ENCODE data around the gene ASB9. TPM values are rescaled to one million over a fixed set of nuclear protein-coding genes. Genes with fewer than 3 reads are reported as not detected.

Gene ASB9
- total RNA-seq, 2 donors from 2014 or later, result 0.95 to 1.9 TPM

GRCh38 chrX:15245896-15246295 is 24.0 kb downstream of the ASB9 start:
- ATAC-seq (no peak), DNase-seq (no peak)
- intact Hi-C loops (cut with DNase I, micrococcal nuclease), result no loop called here

- no peak for ATAC-seq
Observed at GRCh38 chrX:15244421-15244820, 25.5 kb downstream of the ASB9 start.

GRCh38 chrX:15242899-15243555 is 26.9 kb downstream of the ASB9 start:
- intact Hi-C loops (cut with DNase I, micrococcal nuclease), result no loop called here
- DNase-seq (peak in 1 of 2 donors; percentile 56), ATAC-seq (peak; percentile 72)

More at GRCh38 chrX:15244421-15244820, 25.5 kb downstream of the ASB9 start:
- DNase-seq, result no peak
- intact Hi-C loops (cut with DNase I, micrococcal nuclease), result no loop called here

- ATAC-seq (peak; percentile 55), DNase-seq (no peak)
- intact Hi-C loops (cut with DNase I, micrococcal nuclease), result no loop called here
Observed at GRCh38 chrX:15241301-15241700, 28.6 kb downstream of the ASB9 start.

GRCh38 chrX:15240414-15240813 is 29.5 kb downstream of the ASB9 start:
- intact Hi-C loops (cut with DNase I, micrococcal nuclease), result no loop called here
- ATAC-seq (no peak), DNase-seq (no peak)

GRCh38 chrX:15236146-15236545 is 33.7 kb downstream of the ASB9 start:
- ATAC-seq (no peak), DNase-seq (no peak)
- intact Hi-C loops (cut with DNase I, micrococcal nuclease), result no loop called here

- DNase-seq (no peak), ATAC-seq (no peak)
- intact Hi-C loops (cut with DNase I, micrococcal nuclease), result no loop called here
Observed at GRCh38 chrX:15235001-15235400, 34.9 kb downstream of the ASB9 start.

GRCh38 chrX:15233416-15234015 is 36.4 kb downstream of the ASB9 start:
- intact Hi-C loops (cut with DNase I, micrococcal nuclease), result no loop called here
- no peak for ATAC-seq
- DNase-seq, result no peak

- no peak for DNase-seq
- intact Hi-C loops (cut with DNase I, micrococcal nuclease), result no loop called here
- ATAC-seq, result no peak
Observed at GRCh38 chrX:15224747-15225146, 45.1 kb downstream of the ASB9 start.

- DNase-seq (no peak), ATAC-seq (no peak)
- intact Hi-C loops (cut with DNase I, micrococcal nuclease), result no loop called here
Observed at GRCh38 chrX:15221321-15221720, 48.6 kb downstream of the ASB9 start.

GRCh38 chrX:15217161-15217560 is 52.7 kb downstream of the ASB9 start:
- ATAC-seq, result no peak
- DNase-seq, result no peak
- intact Hi-C loops (cut with DNase I, micrococcal nuclease), result no loop called here

GRCh38 chrX:15216280-15216679 is 53.6 kb downstream of the ASB9 start:
- DNase-seq, result no peak
- intact Hi-C loops (cut with DNase I, micrococcal nuclease), result no loop called here
- no peak for ATAC-seq

- no peak for ATAC-seq
- intact Hi-C loops (cut with DNase I, micrococcal nuclease), result no loop called here
- no peak for DNase-seq
Observed at GRCh38 chrX:15215366-15215765, 54.5 kb downstream of the ASB9 start.

GRCh38 chrX:15214588-15214987 is 55.3 kb downstream of the ASB9 start:
- DNase-seq (no peak), ATAC-seq (no peak)
- intact Hi-C loops (cut with DNase I, micrococcal nuclease), result no loop called here

- no peak for ATAC-seq
- no peak for DNase-seq
- intact Hi-C loops (cut with DNase I, micrococcal nuclease), result no loop called here
Observed at GRCh38 chrX:15209096-15209495, 60.8 kb downstream of the ASB9 start.

- ATAC-seq (no peak), DNase-seq (no peak)
- intact Hi-C loops (cut with DNase I, micrococcal nuclease), result no loop called here
Observed at GRCh38 chrX:15207994-15208393, 61.9 kb downstream of the ASB9 start.

- ATAC-seq, result no peak
- intact Hi-C loops (cut with DNase I, micrococcal nuclease), result no loop called here
- DNase-seq, result no peak
Observed at GRCh38 chrX:15207384-15207783, 62.5 kb downstream of the ASB9 start.

- DNase-seq (no peak), ATAC-seq (no peak)
- intact Hi-C loops (cut with DNase I, micrococcal nuclease), result no loop called here
Observed at GRCh38 chrX:15206306-15206705, 63.6 kb downstream of the ASB9 start.

- ATAC-seq (no peak), DNase-seq (no peak)
Observed at GRCh38 chrX:15204130-15204751, 65.6 kb downstream of the ASB9 start.

GRCh38 chrX:15203694-15204093 is 66.2 kb downstream of the ASB9 start:
- ATAC-seq (no peak), DNase-seq (no peak)
- intact Hi-C loops (cut with DNase I, micrococcal nuclease), result no loop called here

More at GRCh38 chrX:15204130-15204751, 65.6 kb downstream of the ASB9 start:
- intact Hi-C loops (cut with DNase I, micrococcal nuclease), result no loop called here
